Subcutaneous abdominal adipose tissue (tissue), 5 donors: ENCODE results near the gene MINK1.
"Not testable (repeated sequence)": the region's sequence is repeated elsewhere in the genome, so short reads cannot be mapped to it uniquely, and the experiment has no call there.

Experiments
- H3K27ac ChIP-seq: one replicate; pipeline ENCODE4 v1.7.0; 2013; ENCODE audit warnings: low read depth, mild to moderate bottlenecking, inconsistent platforms, low read length, moderate library complexity
- H3K27me3 ChIP-seq, 5 donors: one replicate each; pipeline ENCODE4 v1.7.0; 2013; ENCODE audit warnings: low read length in 5 of 5, inconsistent platforms in 1 of 5; ENCODE audit not compliant: control insufficient read depth in 5 of 5, insufficient read depth in 4 of 5
- H3K36me3 ChIP-seq, 5 donors: one replicate each; pipeline ENCODE4 v1.7.0; 2013; ENCODE audit warnings: low read length in 5 of 5; ENCODE audit not compliant: control insufficient read depth in 5 of 5, insufficient read depth in 5 of 5
- H3K4me1 ChIP-seq, 5 donors: one replicate each; pipeline ENCODE4 v1.7.0; 2013; ENCODE audit warnings: low read length in 5 of 5, mild to moderate bottlenecking in 3 of 5, moderate library complexity in 1 of 5; ENCODE audit not compliant: control insufficient read depth in 5 of 5, insufficient read depth in 5 of 5
- H3K4me3 ChIP-seq, 5 donors: one replicate each; pipeline ENCODE4 v1.7.0; 2013; ENCODE audit warnings: low read length in 5 of 5, low read depth in 1 of 5
- H3K9ac ChIP-seq, 5 donors: one replicate each; pipeline ENCODE4 v1.7.0; 2013; ENCODE audit warnings: low read length in 5 of 5, mild to moderate bottlenecking in 4 of 5, moderate library complexity in 3 of 5
- H3K9me3 ChIP-seq, 5 donors: one replicate each; pipeline ENCODE4 v1.7.0; 2013; ENCODE audit warnings: low read length in 5 of 5; ENCODE audit not compliant: control insufficient read depth in 5 of 5
- donor health status: healthy.
- donor health status: healthy.
- donor health status: healthy.
- donor health status: healthy.
- donor health status: healthy.

MINK1 gene

DNA sequence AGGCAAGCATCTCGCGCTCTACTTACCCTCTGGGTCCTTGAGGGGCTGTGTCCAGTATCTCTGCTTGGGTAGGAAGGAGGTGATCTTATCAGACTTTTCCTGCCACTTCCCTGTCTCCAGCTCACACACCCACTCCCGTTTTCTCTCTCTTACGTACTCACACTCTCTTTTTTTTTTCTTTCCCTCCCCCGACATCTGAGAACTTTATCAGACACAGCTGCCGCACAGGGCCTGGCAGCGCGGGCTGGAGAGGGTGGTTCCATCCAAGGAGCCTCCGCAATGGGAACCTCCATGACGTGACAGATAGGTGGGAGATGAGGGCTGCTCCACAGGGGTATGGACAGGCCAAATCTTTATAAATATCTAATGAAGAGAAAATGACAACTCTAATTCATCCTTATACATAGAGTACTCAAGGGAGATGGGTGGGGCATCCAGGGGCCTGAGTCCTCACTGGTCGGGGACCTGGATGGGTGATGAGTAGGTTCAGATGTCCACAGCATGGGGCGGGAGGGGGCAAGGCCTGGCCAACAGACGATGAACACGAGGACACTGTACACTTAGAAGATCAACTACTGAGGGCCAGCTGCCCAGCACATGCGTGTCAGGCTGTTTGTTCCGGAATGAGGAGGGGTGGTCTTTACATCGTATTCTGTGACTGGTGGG is 23.3 kb downstream of the MINK1 start:
- peaks cover 7 to 50% (median 21%) of the 10 kb centered on the region in 5 donors for H3K4me1 ChIP-seq
- no peak overlapping the region for H3K27ac ChIP-seq
- H3K27me3 ChIP-seq = no peaks in the 10 kb centered on the region
- no peak overlapping the region for H3K4me3 ChIP-seq
- no peak overlapping the region for H3K9ac ChIP-seq
- H3K36me3 ChIP-seq = peaks cover 0 to 15% (median 7%) of the 10 kb centered on the region in 5 donors
- no peaks in the 10 kb centered on the region for H3K9me3 ChIP-seq

DNA sequence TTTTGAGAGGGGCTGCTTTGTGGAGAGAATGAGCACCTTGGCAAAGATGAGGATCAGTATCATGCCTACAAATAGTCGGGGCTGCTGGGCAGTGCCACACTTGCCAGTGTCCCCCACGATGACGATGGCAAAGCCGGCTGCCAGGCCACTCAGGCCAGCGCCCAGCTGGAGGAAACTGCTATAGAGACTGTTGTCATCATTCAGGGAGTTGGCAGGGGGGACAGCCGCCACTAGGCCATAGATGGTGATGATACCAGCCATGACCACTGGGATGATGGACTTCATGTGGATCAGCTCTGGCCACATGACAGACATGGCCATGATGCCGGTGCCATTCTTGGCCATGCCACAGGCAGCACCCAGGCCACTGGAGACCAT is 23.8 kb downstream of the MINK1 start:
- peaks cover 0 to 15% (median 7%) of the 10 kb centered on the region in 5 donors for H3K36me3 ChIP-seq
- no peaks in the 10 kb centered on the region for H3K27me3 ChIP-seq
- no peaks in the 10 kb centered on the region for H3K9me3 ChIP-seq
- H3K27ac ChIP-seq = peak overlapping the region; percentile 64
- H3K4me1 ChIP-seq = peaks cover 7 to 50% (median 21%) of the 10 kb centered on the region in 5 donors
- no peak overlapping the region for H3K4me3 ChIP-seq
- H3K9ac ChIP-seq = no peak overlapping the region

DNA sequence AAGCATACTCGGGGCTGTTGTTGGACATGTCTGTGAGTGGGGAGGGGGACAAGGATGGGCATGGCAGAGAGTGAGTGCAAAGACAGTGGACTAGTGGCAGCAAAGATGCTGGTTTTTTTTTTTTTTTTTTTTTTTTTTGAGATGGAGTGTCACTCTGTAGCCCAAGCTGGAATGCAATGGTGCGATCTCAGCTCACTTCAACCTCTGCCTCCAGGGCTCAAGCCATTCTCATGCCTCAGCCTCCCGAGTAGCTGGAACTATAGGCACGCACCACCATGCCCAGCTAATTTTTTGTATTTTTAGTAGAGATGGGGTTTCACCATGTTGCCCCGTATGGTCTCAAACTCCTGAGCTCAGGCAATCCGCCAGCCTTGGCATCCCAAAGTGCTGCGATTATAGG is 24.2 kb downstream of the MINK1 start:
- peak overlapping the region in 1 of 5 donors; percentile 24 for H3K9ac ChIP-seq
- H3K36me3 ChIP-seq = peaks cover 0 to 15% (median 7%) of the 10 kb centered on the region in 5 donors
- H3K4me3 ChIP-seq, H3K27me3 ChIP-seq, H3K9me3 ChIP-seq: not testable (repeated sequence)
- peaks cover 7 to 50% (median 21%) of the 10 kb centered on the region in 5 donors for H3K4me1 ChIP-seq
- H3K27ac ChIP-seq = peak overlapping the region; percentile 64

DNA sequence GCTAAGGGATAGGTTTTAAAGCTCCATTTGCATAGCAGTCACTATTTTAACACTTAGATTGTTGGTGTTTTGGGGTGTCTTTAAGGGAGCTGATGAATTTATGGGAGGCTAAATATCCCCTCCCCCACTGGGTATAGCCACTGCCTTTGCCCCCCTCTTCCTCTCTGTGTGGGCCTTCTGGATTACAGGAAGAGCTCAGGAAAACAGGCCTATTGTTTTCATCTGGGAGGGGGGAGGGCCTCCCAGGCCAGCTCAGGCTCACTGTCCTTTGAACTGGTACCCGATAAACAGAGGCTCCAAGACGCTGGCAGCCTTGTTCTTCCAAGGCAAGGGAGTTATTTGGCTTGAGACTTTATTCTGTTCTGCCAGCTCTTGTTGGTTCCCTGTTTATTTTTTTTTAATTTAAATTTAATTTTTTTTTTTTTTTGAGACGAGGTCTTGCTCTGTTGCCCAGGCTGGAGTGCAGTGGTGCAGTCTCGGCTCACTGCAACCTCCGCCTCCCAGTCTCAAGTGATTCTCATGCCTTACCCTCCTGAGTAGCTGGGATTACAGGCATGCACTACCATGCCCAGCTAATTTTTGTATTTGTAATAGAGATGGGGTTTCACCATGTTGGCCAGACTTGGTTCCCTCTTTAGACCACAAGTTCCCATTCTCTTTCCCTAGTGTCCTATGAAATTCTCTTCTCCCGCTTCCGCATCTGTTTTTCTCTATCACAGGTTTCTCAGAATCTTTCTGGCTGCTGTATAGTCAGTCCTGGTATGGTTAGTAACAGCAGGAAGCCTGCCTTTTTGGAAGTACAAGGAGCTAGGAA is 25.1 kb downstream of the MINK1 start:
- Histone ChIP-seq H3K36me3 (peaks cover 0 to 15% (median 7%) of the 10 kb centered on the region in 5 donors), H3K9ac (peak overlapping the region in 3 of 5 donors; percentile 53 to 71 (median 62)), H3K27ac (peak overlapping the region; percentile 69), H3K4me3 (peak overlapping the region in 3 of 5 donors; percentile 11 to 45 (median 36)), H3K4me1 (peaks cover 7 to 52% (median 21%) of the 10 kb centered on the region in 5 donors), H3K27me3 (no peaks in the 10 kb centered on the region), H3K9me3 (no peaks in the 10 kb centered on the region)

DNA sequence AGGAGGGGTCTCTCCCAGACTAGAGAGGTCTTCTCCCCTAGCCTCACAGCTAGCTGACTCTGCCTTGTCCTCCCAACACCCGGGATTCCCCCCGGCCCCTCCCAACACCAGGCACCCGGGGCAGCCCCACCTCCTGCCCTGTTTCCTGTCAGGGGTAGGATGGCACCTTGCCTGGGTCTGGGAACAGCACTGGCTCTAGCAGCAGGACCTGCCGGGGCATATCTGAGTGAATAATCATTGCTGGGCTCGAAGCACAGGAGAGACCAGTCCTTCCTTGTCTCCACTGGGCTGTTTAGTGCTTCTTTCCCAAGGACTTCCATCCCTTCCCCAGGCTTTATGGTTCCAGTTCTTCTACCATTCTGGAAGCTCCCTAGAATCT is 25.7 kb downstream of the MINK1 start:
- Histone ChIP-seq H3K27ac (peak overlapping the region; percentile 69), H3K4me3 (peak overlapping the region in 3 of 5 donors; percentile 36 to 51 (median 45)), H3K4me1 (peaks cover 7 to 53% (median 21%) of the 10 kb centered on the region in 5 donors)

DNA sequence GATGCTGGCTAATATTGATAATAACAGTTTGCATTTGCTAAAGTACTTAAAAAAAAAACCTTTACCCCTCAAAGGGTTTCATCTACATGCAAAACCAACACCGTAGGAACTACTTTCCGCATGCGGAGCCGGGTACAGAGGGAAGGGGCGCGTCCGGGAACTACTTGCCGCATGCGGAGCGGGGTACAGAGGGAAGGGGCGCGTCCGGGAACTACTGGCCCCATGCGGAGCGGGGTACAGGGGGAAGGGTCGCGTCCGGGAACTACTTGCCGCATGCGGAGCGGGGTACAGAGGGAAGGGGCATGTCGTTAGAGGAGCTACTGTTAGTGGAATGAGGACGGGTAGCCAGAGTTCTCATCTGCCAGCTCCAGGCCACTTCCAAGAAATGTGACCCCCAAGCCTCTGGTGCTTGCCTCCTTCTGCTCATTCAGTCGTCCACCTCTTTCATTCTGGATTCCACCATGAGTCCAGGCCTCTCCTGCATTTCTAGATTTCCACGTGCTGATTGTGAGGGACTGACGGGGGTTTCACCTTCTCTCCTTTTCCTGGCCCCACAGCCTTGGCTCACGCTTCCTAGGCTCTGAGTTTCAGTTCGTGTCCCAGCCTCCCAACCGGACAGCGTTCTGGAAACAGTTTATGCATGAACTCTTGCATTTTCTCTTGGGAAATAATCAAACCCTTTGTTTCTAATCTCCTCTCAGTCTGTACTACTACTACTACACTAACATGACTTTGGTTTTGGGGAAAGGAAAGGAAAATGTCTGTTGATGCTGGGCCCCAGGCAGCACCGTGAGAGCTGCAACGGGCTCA is 26.9 kb downstream of the MINK1 start:
- Histone ChIP-seq H3K27ac (peak overlapping the region; percentile 41), H3K9ac (peak overlapping the region in 2 of 5 donors; percentile 51 to 60), H3K9me3 (no peaks in the 10 kb centered on the region), H3K4me3 (peak overlapping the region in 4 of 5 donors; percentile 17 to 46 (median 42)), H3K4me1 (peaks cover 7 to 53% (median 21%) of the 10 kb centered on the region in 5 donors), H3K27me3 (no peaks in the 10 kb centered on the region), H3K36me3 (peaks cover 0 to 5% (median 4%) of the 10 kb centered on the region in 5 donors)

More for the DNA sequence above, 25.7 kb downstream of the MINK1 start:
- H3K27me3 ChIP-seq = no peaks in the 10 kb centered on the region
- no peaks in the 10 kb centered on the region for H3K9me3 ChIP-seq
- peaks cover 0 to 15% (median 7%) of the 10 kb centered on the region in 5 donors for H3K36me3 ChIP-seq
- peak overlapping the region in 3 of 5 donors; percentile 41 to 71 (median 62) for H3K9ac ChIP-seq

DNA sequence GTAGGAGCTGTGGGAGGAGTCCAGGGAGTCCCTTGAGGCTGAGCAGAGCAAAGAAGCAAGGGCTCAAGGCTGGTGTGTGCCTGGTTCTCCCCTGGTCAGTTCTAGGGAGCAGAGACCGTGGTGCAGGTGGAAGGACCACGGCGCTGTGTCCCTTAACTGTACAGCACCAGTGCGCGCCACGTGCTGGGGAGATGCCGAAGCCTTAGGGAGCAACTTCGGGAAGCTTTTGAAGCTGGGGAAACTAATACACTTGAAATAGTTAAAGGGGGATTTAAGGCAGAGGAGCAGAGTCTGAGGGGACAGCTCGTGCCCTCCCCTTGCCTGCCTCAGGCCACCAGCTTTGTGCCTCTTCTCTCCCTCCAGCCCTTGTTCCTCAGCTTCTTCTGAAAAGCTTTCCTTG is 27.5 kb downstream of the MINK1 start:
- Histone ChIP-seq H3K9ac (peak overlapping the region in 1 of 5 donors; percentile 60), H3K27ac (peak overlapping the region; percentile 41), H3K4me1 (peaks cover 7 to 53% (median 21%) of the 10 kb centered on the region in 5 donors)

DNA sequence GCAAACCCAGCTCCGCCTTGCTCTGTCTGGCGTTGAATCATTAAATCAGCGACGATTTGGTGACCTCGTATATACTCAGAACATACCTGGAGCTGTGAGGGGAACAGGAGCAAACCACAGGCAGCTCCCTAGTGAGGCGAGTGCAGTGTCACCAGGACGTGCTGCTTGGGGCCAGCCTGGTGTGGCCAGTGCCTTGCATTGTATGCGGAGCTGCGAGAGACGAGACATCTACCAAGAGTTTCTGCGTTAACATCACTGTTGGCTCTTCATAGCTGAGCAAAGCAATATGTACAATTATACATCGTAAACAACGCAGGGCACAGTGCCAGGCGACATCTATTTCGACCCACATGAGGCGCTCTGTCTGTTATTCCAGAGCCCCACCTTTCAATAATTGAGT is 27.9 kb downstream of the MINK1 start:
- Histone ChIP-seq H3K4me1 (peaks cover 7 to 52% (median 21%) of the 10 kb centered on the region in 5 donors), H3K27me3 (no peaks in the 10 kb centered on the region), H3K4me3 (no peak overlapping the region), H3K9me3 (no peaks in the 10 kb centered on the region), H3K27ac (no peak overlapping the region), H3K36me3 (peaks cover 0 to 5% (median 4%) of the 10 kb centered on the region in 5 donors), H3K9ac (peak overlapping the region in 1 of 5 donors; percentile 60)

More for the DNA sequence above, 27.5 kb downstream of the MINK1 start:
- no peaks in the 10 kb centered on the region for H3K9me3 ChIP-seq
- H3K4me3 ChIP-seq = peak overlapping the region in 4 of 5 donors; percentile 6 to 46 (median 30)
- no peaks in the 10 kb centered on the region for H3K27me3 ChIP-seq
- H3K36me3 ChIP-seq = peaks cover 0 to 5% (median 4%) of the 10 kb centered on the region in 5 donors

DNA sequence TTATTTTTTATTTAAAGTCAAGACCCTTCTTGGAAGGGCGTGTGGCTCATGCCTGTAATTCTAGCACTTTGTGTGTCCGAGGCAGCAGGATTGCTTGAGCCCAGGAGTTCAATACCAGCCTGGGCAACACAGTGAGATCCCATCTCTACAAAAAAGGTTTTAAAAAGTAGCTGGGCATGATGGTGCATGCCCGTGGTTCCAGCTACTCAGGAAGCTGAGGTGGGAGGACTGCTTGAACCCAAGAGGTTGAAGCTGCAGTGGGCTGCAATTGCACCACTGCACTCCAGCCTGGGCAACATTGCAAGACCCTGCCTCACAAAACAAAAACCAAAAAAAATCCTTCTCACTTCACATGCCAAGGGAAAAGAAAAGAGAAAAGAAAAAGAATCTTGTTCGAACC is 29.6 kb downstream of the MINK1 start:
- H3K9me3 ChIP-seq = no peaks in the 10 kb centered on the region
- no peak overlapping the region for H3K4me3 ChIP-seq
- no peak overlapping the region for H3K9ac ChIP-seq
- H3K27ac ChIP-seq = no peak overlapping the region
- peaks cover 0 to 5% (median 4%) of the 10 kb centered on the region in 5 donors for H3K36me3 ChIP-seq
- peaks cover 6 to 35% (median 18%) of the 10 kb centered on the region in 5 donors for H3K4me1 ChIP-seq
- H3K27me3 ChIP-seq = no peaks in the 10 kb centered on the region
